Omental fat pad (tissue), 4 donors: ENCODE data around the gene CYTIP. TPM values are rescaled to one million over a fixed set of nuclear protein-coding genes. Genes with fewer than 3 reads are reported as not detected.

Experiments used
- ATAC-seq: fragments of 150-250 bp; one replicate; pipeline ENCODE4 v1.9.1; 2016; ENCODE audit warnings: mild to moderate bottlenecking, moderate library complexity; ENCODE audit not compliant: low FRiP score
- DNase-seq: peaks from one replicate; pipeline ENCODE4 v3.0.0-alpha.2; 2019; ENCODE audit warnings: low spot score
- CTCF ChIP-seq, 3 donors: fragments of 450-650 bp; IDR thresholded peaks; one replicate each; pipeline ENCODE4 v1.5.1; 2016 to 2017; ENCODE audit warnings: antibody characterized with exemption in 3 of 3, mild to moderate bottlenecking in 3 of 3, moderate library complexity in 2 of 3
- total RNA-seq, 4 donors: library from RNA; depleted of rRNA; stranded (reverse); fragments of >200 nt; gene quantifications; one replicate each; pipeline ENCODE4 v1.1.0, GENCODE V29; 2016

The CYTIP gene
- total RNA-seq, 4 donors from 2014 or later: 13.4 to 26.1 (median 17.5) TPM

GRCh38 chr2:157443090-157443489, 799 bp downstream of the CYTIP start:
- TF ChIP-seq CTCF (IDR thresholded peaks at IDR 0.05): no peak
- DNase-seq (no peak), ATAC-seq (no peak)

GRCh38 chr2:157442636-157443035, 1.3 kb downstream of the CYTIP start:
- DNase-seq (no peak), ATAC-seq (no peak)
- TF ChIP-seq CTCF (IDR thresholded peaks at IDR 0.05): no peak

- TF ChIP-seq CTCF (IDR thresholded peaks at IDR 0.05): no peak
- ATAC-seq: no peak
- DNase-seq: no peak
Measured at GRCh38 chr2:157442191-157442590, 1.7 kb downstream of the CYTIP start.

GRCh38 chr2:157441072-157441454, 2.8 kb downstream of the CYTIP start:
- ATAC-seq (no peak), DNase-seq (no peak)
- no peak for TF ChIP-seq CTCF (IDR thresholded peaks at IDR 0.05)

- no peak for TF ChIP-seq CTCF (IDR thresholded peaks at IDR 0.05)
- DNase-seq: no peak
- no peak for ATAC-seq
Measured at GRCh38 chr2:157440404-157441071, 3.4 kb downstream of the CYTIP start.

GRCh38 chr2:157439824-157440186, 4.1 kb downstream of the CYTIP start:
- DNase-seq (no peak), ATAC-seq (no peak)
- TF ChIP-seq CTCF (IDR thresholded peaks at IDR 0.05): no peak
